Endometrial microvascular endothelial cells (primary cell): ENCODE measurements around the gene TERB1. TPM values are rescaled to one million over a fixed set of nuclear protein-coding genes. Genes with fewer than 3 reads are reported as not detected.

Experiments
- in situ Hi-C: cut with HindIII; loops from 2 replicates; pipeline ENCODE4 v1.10.0; 2017; ENCODE audit warnings: low sequenced_read_pairs, low pct_unique_long_range_greater_than_20kb; ENCODE audit errors: inconsistent ontology term
- total RNA-seq: library from RNA; depleted of rRNA; stranded (reverse); fragments of >200 nt; gene quantifications from one replicate; pipeline ENCODE4 v1.2.3, GENCODE V29; 2015; ENCODE audit errors: inconsistent ontology term

The TERB1 gene
- total RNA-seq, 1 donor from 2014 or later: not detected

DNA sequence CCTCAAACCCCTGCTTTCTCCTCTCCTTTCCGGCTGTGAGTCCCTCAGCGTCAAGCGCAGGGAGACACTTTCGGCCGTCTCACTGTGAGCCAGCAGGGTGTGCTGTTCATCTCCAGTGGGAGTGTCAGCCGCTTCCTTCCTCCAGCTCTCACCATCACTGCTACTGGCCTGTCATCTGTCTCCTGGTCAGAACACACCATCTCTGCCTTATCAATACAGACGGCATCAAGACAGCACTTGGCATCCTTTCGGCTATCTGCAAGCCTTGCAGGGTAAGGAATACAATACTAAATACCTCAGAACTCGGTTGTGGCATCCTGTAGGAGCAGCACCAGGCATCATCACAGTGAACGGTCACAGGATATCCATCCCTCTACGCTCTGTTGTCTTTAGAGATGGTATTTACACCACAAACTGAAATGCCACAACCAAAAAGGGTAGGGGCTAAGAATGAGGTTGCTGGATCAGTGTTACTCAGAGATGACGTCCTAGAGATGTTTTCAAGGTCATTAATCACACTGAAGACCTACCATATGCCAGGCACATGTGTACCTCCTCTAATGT, 84.2 kb downstream of the TERB1 start:
- in situ Hi-C loops: no loop called here

DNA sequence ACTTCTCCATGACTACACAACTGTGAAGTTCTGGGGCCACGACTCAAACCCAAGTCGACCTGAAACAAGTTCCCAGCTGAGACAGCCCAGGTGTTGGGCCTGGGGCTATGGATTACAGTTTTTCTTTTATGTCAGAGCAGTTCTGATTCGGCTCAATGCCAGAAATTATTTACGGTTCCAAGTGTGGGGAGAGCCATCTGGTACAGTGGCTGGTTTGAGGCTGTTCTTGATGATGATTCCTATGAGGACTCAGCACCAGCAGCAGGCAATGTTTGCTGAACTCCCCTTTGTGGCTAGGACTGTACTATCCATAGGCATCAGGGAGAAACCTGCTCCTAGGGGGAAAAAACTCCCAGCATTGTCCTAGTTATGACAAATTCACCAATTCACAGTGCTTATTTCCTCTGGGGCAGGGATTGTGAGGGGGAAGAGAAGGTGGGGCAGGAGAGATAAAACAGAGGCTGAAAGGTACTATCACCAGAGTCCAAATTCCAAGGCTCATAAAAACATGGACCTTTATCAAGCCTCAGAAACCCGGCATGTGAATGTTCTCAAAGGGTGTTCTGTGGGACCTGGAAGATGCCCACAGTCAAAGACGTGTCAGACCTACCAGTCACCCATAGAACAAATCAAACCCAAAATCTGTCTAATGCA, 86.6 kb downstream of the TERB1 start:
- in situ Hi-C loops: no loop called here

DNA sequence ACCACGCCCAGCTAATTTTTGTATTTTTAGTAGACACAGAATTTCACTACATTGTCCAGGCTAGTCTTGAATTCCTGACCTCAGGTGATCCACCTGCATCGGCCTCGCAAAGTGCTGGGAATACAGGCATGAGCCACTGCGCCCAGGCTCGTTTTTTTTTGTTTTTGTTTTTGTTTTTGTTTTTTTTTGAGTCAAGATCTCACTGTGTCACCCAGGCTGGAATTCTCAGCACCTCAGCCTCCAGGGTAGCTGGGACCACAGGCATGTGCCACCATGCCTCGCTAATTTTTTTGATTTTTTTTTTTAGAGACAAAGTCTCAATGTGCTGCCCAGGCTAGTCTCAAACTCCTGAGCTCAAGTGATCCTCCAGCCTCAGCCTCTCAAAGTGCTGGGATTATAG, 87.3 kb downstream of the TERB1 start:
- in situ Hi-C loops: no loop called here

DNA sequence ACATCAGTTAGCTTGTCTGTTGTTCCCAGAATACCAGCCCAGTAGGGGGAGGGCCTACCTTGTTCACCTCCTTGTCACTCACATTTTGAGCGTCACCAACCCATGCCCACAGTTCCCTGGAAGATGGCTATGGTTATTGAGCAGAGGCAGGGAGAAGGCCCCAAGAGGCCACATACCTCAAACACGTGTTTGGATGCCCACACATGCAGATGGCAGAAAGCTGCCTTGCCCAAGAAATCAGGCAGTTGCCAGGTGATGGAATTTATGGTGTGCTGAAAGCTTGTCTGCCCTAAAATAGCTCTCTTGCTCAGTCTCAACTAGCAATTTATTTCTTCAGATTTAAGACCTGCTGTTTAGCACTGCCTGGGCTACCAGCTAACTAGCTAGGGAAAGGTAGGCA, 88.3 kb downstream of the TERB1 start:
- in situ Hi-C loops: no loop called here

DNA sequence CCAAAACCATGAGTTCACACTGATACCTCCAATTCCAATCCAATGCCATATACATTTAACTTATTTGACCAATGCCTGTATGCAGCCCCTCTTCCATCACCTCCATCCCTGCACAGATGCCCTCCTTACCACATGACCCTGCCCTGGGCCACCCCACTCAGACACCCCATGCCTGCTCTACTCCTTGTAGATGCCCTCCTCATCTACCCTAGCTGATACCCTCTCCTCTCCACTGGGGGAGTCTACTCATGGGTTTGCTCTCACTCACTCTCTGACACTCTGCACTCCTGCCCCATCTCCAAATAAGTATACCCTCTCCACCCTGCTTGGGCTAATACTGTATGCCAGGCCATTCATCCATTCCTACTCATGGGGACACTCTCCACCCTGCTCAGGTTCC, 88.9 kb downstream of the TERB1 start:
- in situ Hi-C loops: no loop called here

DNA sequence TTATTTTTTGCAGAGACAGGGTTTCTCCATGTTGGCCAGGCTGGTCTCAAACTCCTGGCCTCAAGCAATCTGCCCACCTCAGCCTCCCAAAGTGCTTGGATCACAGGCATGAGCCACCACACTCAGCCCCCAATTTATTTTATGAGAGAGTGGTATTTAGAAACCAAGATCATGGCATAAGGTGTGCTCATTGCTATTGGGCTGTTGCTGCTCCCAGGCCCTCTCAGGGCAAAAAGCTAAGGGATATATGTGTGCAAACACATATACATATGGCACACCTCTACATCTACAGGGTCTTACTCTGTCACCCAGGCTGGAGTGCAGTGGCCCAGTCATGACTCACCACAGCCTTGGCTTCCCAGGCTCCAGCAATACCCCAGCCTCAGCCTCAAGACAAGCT, 89.8 kb downstream of the TERB1 start:
- in situ Hi-C loops: no loop called here

DNA sequence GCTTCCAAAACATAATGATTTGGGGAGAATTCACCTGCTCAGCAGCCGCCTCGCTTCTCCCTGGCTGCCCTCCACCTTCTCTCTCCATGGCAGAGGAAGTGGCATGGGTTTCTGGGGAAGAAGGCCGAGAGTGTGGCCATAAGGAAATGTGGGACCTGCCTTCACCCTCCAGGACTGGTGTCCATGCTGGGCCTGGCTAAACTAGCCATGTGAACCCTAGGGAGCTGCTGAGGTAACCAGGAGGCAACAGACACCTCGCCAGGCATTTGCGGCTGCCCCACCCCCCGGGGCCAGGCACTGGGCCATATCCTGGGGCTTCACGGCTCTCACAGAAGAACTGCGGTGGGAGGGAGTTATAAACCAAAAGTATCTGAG, 94.9 kb downstream of the TERB1 start:
- in situ Hi-C loops: no loop called here

DNA sequence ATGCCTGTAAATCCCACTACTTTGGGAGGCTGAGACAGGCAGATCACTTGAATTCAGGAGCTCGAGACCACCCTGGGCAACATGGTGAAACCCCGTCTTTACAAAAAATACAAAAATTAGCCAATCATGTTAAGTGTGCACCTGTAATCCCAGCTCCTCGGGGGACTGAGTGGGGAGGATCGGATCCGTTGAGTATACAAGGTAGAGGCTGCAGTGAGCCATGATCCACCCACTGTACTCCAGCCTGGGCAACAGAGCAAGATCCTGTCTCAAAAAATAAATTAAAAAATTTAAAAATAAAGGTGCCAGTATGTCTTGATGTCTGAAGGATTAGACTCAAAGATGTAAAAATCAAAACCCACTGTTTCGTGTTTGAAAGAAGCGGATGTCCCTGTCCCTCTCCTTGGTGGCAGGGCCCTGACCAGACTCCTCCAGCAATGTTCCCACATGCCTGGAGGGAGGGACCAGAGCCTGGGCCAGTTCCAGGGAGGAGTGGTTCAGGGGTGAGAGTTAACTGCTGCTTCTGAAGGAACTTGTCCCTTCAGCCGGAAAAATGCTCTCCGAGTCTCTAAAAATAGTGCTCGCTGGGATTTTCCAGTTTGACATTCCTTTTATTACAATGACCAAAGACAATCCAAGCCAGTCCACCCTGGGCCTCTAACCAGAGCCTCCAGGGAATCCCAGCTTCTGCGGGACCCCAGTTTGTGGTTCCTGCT, 95.4 kb downstream of the TERB1 start:
- in situ Hi-C loops: no loop called here

Other genes with a start within 250 kb of the TERB1 start
- gene CKLF, start 249.0 kb downstream of the TERB1 start, total RNA-seq: 134 TPM
- gene CMTM1, start 235.1 kb downstream of the TERB1 start, total RNA-seq: 3.3 TPM
- gene CMTM2, start 222.1 kb downstream of the TERB1 start, total RNA-seq: not detected
- gene CMTM3, start 196.9 kb downstream of the TERB1 start, total RNA-seq: 94.8 TPM
- gene CMTM4, start 104.8 kb downstream of the TERB1 start, total RNA-seq: 2.5 TPM
- gene DYNC1LI2, start 50.0 kb downstream of the TERB1 start, total RNA-seq: 93.0 TPM
- gene NAE1, start 29.4 kb upstream of the TERB1 start, total RNA-seq: 70.8 TPM
- gene CA7, start 42.8 kb upstream of the TERB1 start, total RNA-seq: not detected
- gene PDP2, start 78.9 kb upstream of the TERB1 start, total RNA-seq: 12.5 TPM
- not detected for gene CDH16, start 117.3 kb upstream of the TERB1 start, total RNA-seq
- gene RRAD, start 124.0 kb upstream of the TERB1 start, total RNA-seq: 0.46 TPM
- 69.0 TPM for gene CIAO2B, start 132.8 kb upstream of the TERB1 start, total RNA-seq
- gene CES2, start 133.9 kb upstream of the TERB1 start, total RNA-seq: 43.9 TPM
- gene CES3, start 159.7 kb upstream of the TERB1 start, total RNA-seq: not detected
- under 0.01 TPM for gene CES4A, start 187.0 kb upstream of the TERB1 start, total RNA-seq
- 78.1 TPM for gene CBFB, start 227.6 kb upstream of the TERB1 start, total RNA-seq